ENCODE results near the gene SMG1. TPM values are rescaled to one million over a fixed set of nuclear protein-coding genes. Genes with fewer than 3 reads are reported as not detected.
A peak's percentile ranks its signal among the peaks of the same experiment; 100 is the strongest.

The SMG1 gene
- total RNA-seq, 2 donors from 2014 or later, result 165 to 171 TPM

DNA sequence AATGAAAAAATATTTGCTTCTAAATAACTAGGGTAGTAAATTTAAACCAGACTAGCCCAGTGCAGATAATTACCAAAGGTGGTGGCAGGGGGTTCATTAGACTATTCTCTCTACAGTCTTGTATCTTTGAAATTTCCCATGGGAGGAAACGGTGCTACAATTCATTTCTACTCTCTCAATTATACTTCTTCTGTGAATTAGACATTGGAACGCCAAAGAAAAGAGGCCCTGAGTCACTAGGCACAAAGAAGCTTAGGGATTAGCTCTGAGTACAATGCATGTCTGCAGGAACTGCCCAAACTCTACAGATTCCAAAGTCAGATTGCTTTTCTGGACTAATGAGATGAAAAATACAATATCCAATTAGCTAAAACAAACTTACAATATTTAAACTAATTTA lies 94.2 kb downstream of the SMG1 start:
- Mint-ChIP-seq H3K36me3 (ENCODE audit: insufficient read depth in 2 of 2) (peaks cover 25 to 61% of the 10 kb centered on the region in 2 donors), H3K27me3 (ENCODE audit: low read depth) (no peaks in the 10 kb centered on the region)

DNA sequence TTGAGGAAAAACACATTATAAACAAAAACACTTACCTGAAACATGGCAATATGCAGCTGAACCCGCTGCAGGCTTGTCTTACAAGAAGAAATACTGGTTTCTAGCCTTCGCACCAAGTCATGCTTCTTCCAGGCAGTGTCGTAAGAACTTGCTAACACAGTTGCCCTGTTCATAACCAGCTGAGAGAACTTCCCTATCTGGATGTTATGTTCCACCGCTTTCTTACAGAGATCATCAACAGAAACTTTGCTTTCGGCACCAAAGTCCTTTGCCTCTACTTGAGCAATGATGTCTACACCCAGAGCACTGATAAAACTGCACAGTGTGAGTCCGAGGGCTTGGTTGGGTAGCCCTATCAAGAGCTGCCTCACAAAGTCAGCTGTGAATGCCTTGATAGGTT lies 97.0 kb downstream of the SMG1 start:
- Mint-ChIP-seq H3K36me3 (ENCODE audit: insufficient read depth in 2 of 2) (peaks cover 14 to 43% of the 10 kb centered on the region in 2 donors), H3K27ac (no peak overlapping the region), H3K4me3 (no peak overlapping the region), H3K27me3 (ENCODE audit: low read depth) (no peaks in the 10 kb centered on the region), H3K9me3 (no peaks in the 10 kb centered on the region), H3K4me1 (ENCODE audit: low read depth) (peaks cover 9% of the 10 kb centered on the region)
- DNase-seq, result no peak
- ATAC-seq (replicated peaks in 1 of 2), result no peak

More for the DNA sequence above, 94.2 kb downstream of the SMG1 start:
- Mint-ChIP-seq H3K9me3 (no peaks in the 10 kb centered on the region), H3K4me3 (no peak overlapping the region), H3K27ac (no peak overlapping the region), H3K4me1 (ENCODE audit: low read depth) (peaks cover 17% of the 10 kb centered on the region)
- ATAC-seq (replicated peaks in 1 of 2), result no peak
- no peak for DNase-seq

DNA sequence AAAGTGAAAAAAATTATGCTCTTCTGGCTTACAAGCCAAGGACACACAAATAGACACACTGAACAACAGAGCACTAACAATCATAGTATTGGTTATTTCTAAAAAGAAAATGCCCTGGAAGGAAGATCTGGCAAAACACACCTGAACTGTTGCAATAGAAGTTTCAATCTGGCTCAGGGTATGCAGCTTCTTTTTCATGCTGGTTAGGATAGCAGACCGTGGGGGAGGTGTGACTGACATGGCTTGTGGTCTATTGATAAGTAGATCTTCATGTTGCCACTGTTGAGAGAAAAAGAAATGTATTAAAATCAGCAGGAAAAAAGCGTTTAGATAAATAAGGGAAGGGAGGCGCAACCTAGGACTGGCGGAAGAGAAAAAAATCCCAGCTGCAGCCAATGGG lies 98.3 kb downstream of the SMG1 start:
- peak in 1 of 2 donors; percentile 9 for DNase-seq
- ATAC-seq (replicated peaks in 1 of 2), result no peak
- Mint-ChIP-seq H3K27ac (peak overlapping the region; percentile 85), H3K36me3 (ENCODE audit: insufficient read depth in 2 of 2) (peaks cover 11 to 35% of the 10 kb centered on the region in 2 donors), H3K27me3 (ENCODE audit: low read depth) (no peaks in the 10 kb centered on the region), H3K9me3 (no peaks in the 10 kb centered on the region), H3K4me1 (ENCODE audit: low read depth) (peaks cover 9% of the 10 kb centered on the region), H3K4me3 (no peak overlapping the region)

- no peak overlapping the region for H3K4me3 Mint-ChIP-seq
- ATAC-seq (replicated peaks in 1 of 2), result no peak
- H3K36me3 Mint-ChIP-seq (ENCODE audit: insufficient read depth in 2 of 2), result peaks cover 12 to 27% of the 10 kb centered on the region in 2 donors
- no peaks in the 10 kb centered on the region for H3K27me3 Mint-ChIP-seq (ENCODE audit: low read depth)
- H3K27ac Mint-ChIP-seq, result no peak overlapping the region
- H3K9me3 Mint-ChIP-seq, result no peaks in the 10 kb centered on the region
- peaks cover 14% of the 10 kb centered on the region for H3K4me1 Mint-ChIP-seq (ENCODE audit: low read depth)
- no peak for DNase-seq
These were observed 109.9 kb downstream of the SMG1 start for GRCh38 chr16:18816286-18816685.

GRCh38 chr16:18811925-18812324 lies 114.3 kb downstream of the SMG1 start:
- H3K4me3 Mint-ChIP-seq, result no peak overlapping the region
- H3K36me3 Mint-ChIP-seq (ENCODE audit: insufficient read depth in 2 of 2), result peaks cover 18 to 40% of the 10 kb centered on the region in 2 donors
- H3K27me3 Mint-ChIP-seq (ENCODE audit: low read depth), result no peaks in the 10 kb centered on the region
- ATAC-seq (replicated peaks in 1 of 2), result no peak
- no peak for DNase-seq
- no peaks in the 10 kb centered on the region for H3K4me1 Mint-ChIP-seq (ENCODE audit: low read depth)
- no peaks in the 10 kb centered on the region for H3K9me3 Mint-ChIP-seq
- H3K27ac Mint-ChIP-seq, result peak overlapping the region; percentile 56

GRCh38 chr16:18809165-18809564 lies 117.0 kb downstream of the SMG1 start:
- no peak overlapping the region for H3K4me3 Mint-ChIP-seq

DNA sequence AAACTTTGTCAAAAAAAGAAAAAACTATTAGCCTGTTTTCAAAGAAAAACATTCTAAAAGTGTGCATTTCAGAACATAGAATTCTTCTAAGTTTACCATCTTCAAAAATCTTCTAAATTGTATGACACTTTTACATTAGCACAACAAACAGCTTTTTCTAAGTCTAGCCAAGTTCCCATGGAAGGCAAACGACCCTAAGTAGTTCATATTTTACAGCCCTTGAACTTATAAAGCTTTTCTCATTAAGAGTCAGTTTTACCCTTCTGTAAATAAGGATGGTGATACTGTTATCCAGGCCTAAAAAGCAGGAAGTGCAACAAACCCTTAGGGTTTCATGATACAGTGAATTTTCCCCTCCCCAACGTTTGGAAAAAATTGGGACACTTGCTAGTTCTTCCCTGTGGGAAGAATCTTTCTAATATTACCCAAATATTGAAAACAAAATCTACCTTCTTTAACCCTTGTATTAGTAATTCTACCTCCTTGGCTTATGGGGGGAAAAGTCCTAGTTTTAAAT lies 120.9 kb downstream of the SMG1 start:
- H3K27ac Mint-ChIP-seq, result peak overlapping the region; percentile 97
- H3K4me3 Mint-ChIP-seq, result peak overlapping the region in 1 of 2 donors; percentile 91
- H3K9me3 Mint-ChIP-seq, result no peaks in the 10 kb centered on the region

More at GRCh38 chr16:18809165-18809564, 117.0 kb downstream of the SMG1 start:
- H3K4me1 Mint-ChIP-seq (ENCODE audit: low read depth), result peaks cover 22% of the 10 kb centered on the region
- no peaks in the 10 kb centered on the region for H3K27me3 Mint-ChIP-seq (ENCODE audit: low read depth)
- peak overlapping the region; percentile 3 for H3K27ac Mint-ChIP-seq
- peaks cover 16 to 32% of the 10 kb centered on the region in 2 donors for H3K36me3 Mint-ChIP-seq (ENCODE audit: insufficient read depth in 2 of 2)
- ATAC-seq (replicated peaks in 1 of 2) (no peak), DNase-seq (no peak)
- no peaks in the 10 kb centered on the region for H3K9me3 Mint-ChIP-seq

DNA sequence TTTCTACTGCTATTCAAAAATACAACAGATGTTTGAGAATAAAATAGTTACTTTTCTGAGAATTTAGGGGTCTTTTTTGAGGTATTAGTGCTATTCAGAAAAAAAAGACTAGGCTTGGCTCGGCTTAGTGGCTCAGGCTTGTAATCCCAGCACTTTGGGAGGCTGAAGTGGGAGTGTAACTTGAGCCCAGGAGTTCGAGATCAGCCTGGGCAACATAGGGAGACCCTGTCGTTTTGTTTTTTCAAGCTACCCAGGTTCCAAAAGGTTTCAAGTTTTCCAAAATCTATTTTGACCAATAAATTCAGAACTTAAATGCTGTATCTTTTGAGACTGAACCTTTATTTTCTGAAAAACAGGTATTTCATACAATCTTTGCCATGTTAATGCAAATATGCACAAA lies 121.7 kb downstream of the SMG1 start:
- Mint-ChIP-seq H3K27ac (peak overlapping the region; percentile 97), H3K27me3 (ENCODE audit: low read depth) (no peaks in the 10 kb centered on the region), H3K9me3 (no peaks in the 10 kb centered on the region), H3K36me3 (ENCODE audit: insufficient read depth in 2 of 2) (peaks cover 13 to 29% of the 10 kb centered on the region in 2 donors), H3K4me1 (ENCODE audit: low read depth) (peaks cover 59% of the 10 kb centered on the region), H3K4me3 (peak overlapping the region in 1 of 2 donors; percentile 91)
- ATAC-seq (replicated peaks in 1 of 2) (no peak), DNase-seq (no peak)

More for the DNA sequence above, 120.9 kb downstream of the SMG1 start:
- peaks cover 15 to 29% of the 10 kb centered on the region in 2 donors for H3K36me3 Mint-ChIP-seq (ENCODE audit: insufficient read depth in 2 of 2)
- ATAC-seq (replicated peaks in 1 of 2) (no peak), DNase-seq (no peak)
- no peaks in the 10 kb centered on the region for H3K27me3 Mint-ChIP-seq (ENCODE audit: low read depth)
- peaks cover 51% of the 10 kb centered on the region for H3K4me1 Mint-ChIP-seq (ENCODE audit: low read depth)

DNA sequence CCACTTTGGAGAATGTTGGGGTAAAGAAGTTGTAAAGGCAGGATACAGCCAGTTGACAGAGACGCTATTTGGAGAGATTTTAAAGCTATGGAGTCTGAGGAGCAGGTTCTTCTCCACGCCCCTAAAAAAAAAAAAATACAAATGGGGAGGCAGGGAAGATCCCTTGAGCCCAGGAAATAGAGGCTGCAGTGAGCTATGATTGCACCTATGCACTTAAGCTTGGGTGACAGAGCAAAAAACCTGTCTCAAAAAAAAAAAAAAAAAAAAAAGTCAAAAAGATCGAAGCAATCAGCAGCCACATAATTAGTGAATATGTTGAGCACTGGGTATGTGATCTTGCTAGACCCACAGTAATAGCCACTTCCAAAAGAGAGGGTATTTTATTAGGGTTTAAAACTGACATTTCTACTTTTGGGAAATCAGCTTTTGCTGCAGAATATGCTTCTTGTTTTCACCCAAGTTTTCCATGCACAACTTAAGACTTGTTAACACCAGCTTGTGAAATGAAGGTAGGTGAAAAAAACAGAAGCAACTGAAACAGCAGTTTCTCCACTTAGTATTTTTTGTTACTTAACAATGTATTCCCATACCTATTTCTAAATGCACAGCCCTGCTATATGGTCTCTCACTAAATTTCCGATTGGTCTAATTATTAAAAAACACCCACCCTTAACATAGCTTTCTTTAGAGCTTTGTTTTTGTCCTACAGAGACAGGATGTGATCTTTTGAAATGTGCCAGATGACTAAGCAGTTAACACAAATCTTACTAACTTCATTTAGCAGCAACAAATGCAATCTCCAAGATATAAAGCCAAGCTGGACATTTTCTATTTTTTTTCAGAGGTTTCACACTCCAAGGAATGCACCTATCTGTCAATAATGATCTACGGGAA lies 122.4 kb downstream of the SMG1 start:
- H3K9me3 Mint-ChIP-seq, result no peaks in the 10 kb centered on the region
- peaks cover 66% of the 10 kb centered on the region for H3K4me1 Mint-ChIP-seq (ENCODE audit: low read depth)
- peak overlapping the region; percentile 97 for H3K27ac Mint-ChIP-seq
- H3K4me3 Mint-ChIP-seq, result peak overlapping the region; percentile 91 to 96
- DNase-seq, result no peak
- H3K27me3 Mint-ChIP-seq (ENCODE audit: low read depth), result no peaks in the 10 kb centered on the region
- peaks cover 9 to 23% of the 10 kb centered on the region in 2 donors for H3K36me3 Mint-ChIP-seq (ENCODE audit: insufficient read depth in 2 of 2)
- no peak for ATAC-seq (replicated peaks in 1 of 2)

DNA sequence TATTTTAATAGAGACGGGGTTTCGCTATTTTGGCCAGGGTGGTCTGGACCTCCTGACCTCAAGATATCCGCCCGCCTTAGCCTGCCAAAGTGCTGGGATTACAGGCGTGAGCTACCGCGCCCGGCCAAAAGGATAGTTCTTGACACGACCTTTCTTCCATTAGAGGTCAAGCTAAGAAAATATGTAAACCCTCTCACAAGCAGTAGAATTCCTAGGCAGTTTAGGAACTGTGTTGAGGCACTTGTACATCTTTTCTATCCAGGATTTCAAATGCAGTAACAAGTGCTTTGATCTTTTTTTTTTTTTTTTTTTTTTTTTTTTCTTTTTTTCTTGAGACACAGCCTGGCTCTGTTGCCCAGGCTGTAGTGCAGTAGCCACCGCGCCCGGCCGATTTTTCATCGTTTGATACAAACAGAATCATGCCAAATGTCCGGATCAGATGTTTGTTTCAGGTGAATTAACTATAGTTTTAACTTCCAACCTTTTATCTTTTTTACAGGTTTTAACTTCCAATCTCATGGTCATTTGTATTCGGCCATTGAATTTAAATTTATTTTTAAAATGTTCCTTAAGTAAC lies 123.4 kb downstream of the SMG1 start:
- H3K27ac Mint-ChIP-seq, result peak overlapping the region; percentile 89
- H3K4me1 Mint-ChIP-seq (ENCODE audit: low read depth), result peaks cover 76% of the 10 kb centered on the region
- no peak for DNase-seq
- ATAC-seq (replicated peaks in 1 of 2), result no peak
- H3K36me3 Mint-ChIP-seq (ENCODE audit: insufficient read depth in 2 of 2), result peaks cover 5 to 18% of the 10 kb centered on the region in 2 donors
- H3K27me3 Mint-ChIP-seq (ENCODE audit: low read depth), result no peaks in the 10 kb centered on the region
- H3K4me3 Mint-ChIP-seq, result peak overlapping the region; percentile 96 to 98
- H3K9me3 Mint-ChIP-seq, result no peaks in the 10 kb centered on the region

- H3K36me3 Mint-ChIP-seq (ENCODE audit: insufficient read depth in 2 of 2), result peaks cover 5 to 25% of the 10 kb centered on the region in 2 donors
- H3K4me3 Mint-ChIP-seq, result peak within 1 kb of the TSS; percentile 96 to 98
These were observed 124.8 kb downstream of the SMG1 start, which contains the start of gene ARL6IP1 for GRCh38 chr16:18801145-18801972. ARL6IP1 (minus strand) TSS chr16:18801549; CDS start chr16:18801466, 83 bp downstream.

GRCh38 chr16:18800775-18801144 lies 125.4 kb downstream of the SMG1 start:
- peak overlapping the region; percentile 96 to 98 for H3K4me3 Mint-ChIP-seq
- H3K4me1 Mint-ChIP-seq (ENCODE audit: low read depth), result peaks cover 82% of the 10 kb centered on the region
- no peaks in the 10 kb centered on the region for H3K27me3 Mint-ChIP-seq (ENCODE audit: low read depth)
- H3K9me3 Mint-ChIP-seq, result no peaks in the 10 kb centered on the region
- DNase-seq (no peak), ATAC-seq (replicated peaks in 1 of 2) (no peak)
- H3K27ac Mint-ChIP-seq, result peak overlapping the region; percentile 96
- H3K36me3 Mint-ChIP-seq (ENCODE audit: insufficient read depth in 2 of 2), result peaks cover 9 to 30% of the 10 kb centered on the region in 2 donors

More at GRCh38 chr16:18801145-18801972, 124.8 kb downstream of the SMG1 start, which contains the start of gene ARL6IP1:
- DNase-seq, result peak; percentile 99
- ATAC-seq (replicated peaks in 1 of 2), result peak; percentile 94 to 96
- Mint-ChIP-seq H3K27ac (peak within 1 kb of the TSS; percentile 96), H3K9me3 (no peaks in the 10 kb centered on the region), H3K4me1 (ENCODE audit: low read depth) (peaks cover 82% of the 10 kb centered on the region), H3K27me3 (ENCODE audit: low read depth) (no peaks in the 10 kb centered on the region)
